ENCODE measurements around the gene ELAVL4. TPM values are rescaled to one million over a fixed set of nuclear protein-coding genes. Genes with fewer than 3 reads are reported as not detected.

ELAVL4 gene
- polyA plus RNA-seq, 1 experiment = not detected

- ChIA-PET CTCF (no interaction called here), POLR2A (no interaction called here)
- no peak for DNase-seq (ENCODE audit: low read depth)
- TF ChIP-seq, protein P1, sequence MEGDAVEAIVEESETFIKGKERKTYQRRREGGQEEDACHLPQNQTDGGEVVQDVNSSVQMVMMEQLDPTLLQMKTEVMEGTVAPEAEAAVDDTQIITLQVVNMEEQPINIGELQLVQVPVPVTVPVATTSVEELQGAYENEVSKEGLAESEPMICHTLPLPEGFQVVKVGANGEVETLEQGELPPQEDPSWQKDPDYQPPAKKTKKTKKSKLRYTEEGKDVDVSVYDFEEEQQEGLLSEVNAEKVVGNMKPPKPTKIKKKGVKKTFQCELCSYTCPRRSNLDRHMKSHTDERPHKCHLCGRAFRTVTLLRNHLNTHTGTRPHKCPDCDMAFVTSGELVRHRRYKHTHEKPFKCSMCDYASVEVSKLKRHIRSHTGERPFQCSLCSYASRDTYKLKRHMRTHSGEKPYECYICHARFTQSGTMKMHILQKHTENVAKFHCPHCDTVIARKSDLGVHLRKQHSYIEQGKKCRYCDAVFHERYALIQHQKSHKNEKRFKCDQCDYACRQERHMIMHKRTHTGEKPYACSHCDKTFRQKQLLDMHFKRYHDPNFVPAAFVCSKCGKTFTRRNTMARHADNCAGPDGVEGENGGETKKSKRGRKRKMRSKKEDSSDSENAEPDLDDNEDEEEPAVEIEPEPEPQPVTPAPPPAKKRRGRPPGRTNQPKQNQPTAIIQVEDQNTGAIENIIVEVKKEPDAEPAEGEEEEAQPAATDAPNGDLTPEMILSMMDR (IDR thresholded peaks at IDR 0.05; ENCODE audit: insufficient read depth, low read depth, low read length) = no peak
- Histone ChIP-seq H3K4me3 (ENCODE audit: low read depth, low read length) (no peak overlapping the region), H3K36me3 (ENCODE audit: control insufficient read depth, insufficient read depth, low read length) (no peaks in the 10 kb centered on the region), H3K27me3 (ENCODE audit: control insufficient read depth, insufficient read depth, low read length) (no peaks in the 10 kb centered on the region)
These were observed 23.7 kb downstream of the ELAVL4 start for GRCh38 chr1:50132347-50132894.

DNA sequence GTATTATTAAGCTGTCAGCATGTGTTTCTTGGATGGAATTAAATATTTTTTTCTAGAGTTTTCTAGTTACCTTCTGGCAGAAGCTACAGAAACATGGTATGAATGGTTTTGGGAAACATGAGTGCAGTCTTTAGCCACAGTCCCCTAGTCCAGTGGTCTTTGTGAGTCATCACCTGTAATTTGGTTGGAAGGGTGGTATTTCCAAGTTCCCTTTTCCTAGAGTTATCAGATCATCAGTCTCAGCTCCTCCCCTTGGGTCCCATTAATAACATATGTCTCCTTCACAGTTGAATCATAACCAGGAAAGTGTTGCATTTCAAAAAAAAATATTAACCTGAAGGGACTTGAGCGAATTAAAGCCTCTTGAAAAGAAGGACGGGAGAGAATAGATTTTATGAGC lies 27.0 kb downstream of the ELAVL4 start:
- Histone ChIP-seq H3K36me3 (ENCODE audit: control insufficient read depth, insufficient read depth, low read length) (no peaks in the 10 kb centered on the region), H3K27me3 (ENCODE audit: control insufficient read depth, insufficient read depth, low read length) (no peaks in the 10 kb centered on the region), H3K4me3 (ENCODE audit: low read depth, low read length) (no peak overlapping the region)
- POLR2A ChIA-PET = no interaction called here
- TF ChIP-seq, protein P1 (IDR thresholded peaks at IDR 0.05; ENCODE audit: insufficient read depth, low read depth, low read length) = no peak
- CTCF ChIA-PET = no interaction called here
- DNase-seq (ENCODE audit: low read depth) = no peak

DNA sequence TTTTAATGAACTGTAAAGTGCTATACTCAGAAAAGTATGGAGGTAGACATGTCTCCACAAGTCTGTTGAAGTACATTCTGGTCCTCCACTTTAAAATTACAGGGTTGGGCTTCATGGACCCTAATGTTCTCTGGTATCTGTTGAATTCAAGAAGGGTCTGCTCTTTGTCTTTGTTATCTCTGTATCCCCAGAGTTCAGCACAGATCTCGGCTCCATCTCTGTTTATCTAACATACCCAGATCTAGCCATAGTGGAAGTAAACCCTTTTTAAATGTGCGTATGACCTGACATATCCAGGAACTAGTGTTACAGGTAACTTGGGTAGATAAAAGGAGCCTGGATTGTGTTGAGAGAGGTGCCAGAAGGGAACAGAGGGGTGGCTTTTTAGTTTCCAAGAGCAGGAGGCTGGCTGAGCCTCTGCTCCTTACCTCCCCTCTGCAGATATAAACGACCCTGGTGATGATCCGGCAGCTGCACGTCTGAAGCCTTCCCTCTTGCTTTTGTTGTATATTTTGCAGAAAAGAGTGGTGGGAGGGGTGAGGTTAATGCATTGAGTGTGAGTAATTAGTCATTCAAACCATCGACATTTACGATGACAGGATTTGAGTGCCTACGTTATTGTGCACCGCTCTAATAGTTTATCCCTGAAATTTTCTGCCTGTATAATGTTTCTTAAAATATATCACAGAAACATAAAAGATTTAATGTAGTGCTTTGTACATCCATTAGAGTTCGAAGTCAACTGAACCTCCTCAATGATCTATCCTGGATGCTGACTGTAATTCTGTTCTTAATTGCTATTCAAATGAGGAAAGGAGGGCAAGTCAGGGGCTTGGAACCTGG lies 30.8 kb downstream of the ELAVL4 start:
- Histone ChIP-seq H3K36me3 (ENCODE audit: control insufficient read depth, insufficient read depth, low read length) (no peaks in the 10 kb centered on the region), H3K27me3 (ENCODE audit: control insufficient read depth, insufficient read depth, low read length) (no peaks in the 10 kb centered on the region), H3K4me3 (ENCODE audit: low read depth, low read length) (no peak overlapping the region)
- TF ChIP-seq, protein P1 (IDR thresholded peaks at IDR 0.05; ENCODE audit: insufficient read depth, low read depth, low read length) = no peak
- DNase-seq (ENCODE audit: low read depth) = no peak
- POLR2A ChIA-PET = no interaction called here
- CTCF ChIA-PET = no interaction called here

GRCh38 chr1:50140182-50140447 lies 31.4 kb downstream of the ELAVL4 start:
- H3K27me3 ChIP-seq (ENCODE audit: control insufficient read depth, insufficient read depth, low read length) = no peaks in the 10 kb centered on the region
- ChIA-PET POLR2A (no interaction called here), CTCF (no interaction called here)
- no peak overlapping the region for H3K4me3 ChIP-seq (ENCODE audit: low read depth, low read length)
- H3K36me3 ChIP-seq (ENCODE audit: control insufficient read depth, insufficient read depth, low read length) = no peaks in the 10 kb centered on the region
- TF ChIP-seq, protein P1 (IDR thresholded peaks at IDR 0.05; ENCODE audit: insufficient read depth, low read depth, low read length) = no peak
- DNase-seq (ENCODE audit: low read depth) = no peak

DNA sequence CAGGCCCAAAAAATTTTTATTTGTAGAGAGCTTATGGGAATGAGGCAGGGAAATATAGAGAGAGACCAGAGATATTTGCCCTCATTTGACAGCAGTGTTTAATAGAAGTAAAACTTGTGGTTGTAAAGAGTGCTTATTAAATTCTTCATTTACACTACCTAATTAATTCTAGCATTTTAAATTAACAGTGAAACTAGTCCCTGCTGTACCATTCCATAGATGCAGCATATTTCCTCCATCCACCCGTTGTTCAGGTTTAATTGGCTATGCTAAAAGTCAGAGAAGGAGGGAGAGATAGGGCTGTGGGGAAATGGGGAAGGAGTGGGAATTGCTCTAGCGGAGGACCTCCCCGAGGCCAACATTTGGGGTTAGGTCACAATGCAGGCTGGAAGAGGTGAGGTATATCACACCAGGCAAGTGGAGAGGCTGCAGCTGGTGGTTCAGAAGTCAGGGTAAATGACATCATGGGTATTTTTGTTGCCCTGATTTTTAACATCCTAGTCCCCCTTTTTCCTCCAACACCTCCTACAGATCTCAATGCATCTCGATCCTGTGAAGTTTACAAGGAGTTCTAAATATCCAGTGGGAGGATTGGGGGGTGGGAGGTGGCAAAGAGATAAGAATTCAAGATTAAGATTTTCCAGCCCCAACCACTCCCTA lies 38.6 kb downstream of the ELAVL4 start:
- Histone ChIP-seq H3K4me3 (ENCODE audit: low read depth, low read length) (no peak overlapping the region), H3K36me3 (ENCODE audit: control insufficient read depth, insufficient read depth, low read length) (no peaks in the 10 kb centered on the region), H3K27me3 (ENCODE audit: control insufficient read depth, insufficient read depth, low read length) (no peaks in the 10 kb centered on the region)
- ChIA-PET POLR2A (no interaction called here), CTCF (no interaction called here)
- no peak for DNase-seq (ENCODE audit: low read depth)
- TF ChIP-seq, protein P1 (IDR thresholded peaks at IDR 0.05; ENCODE audit: insufficient read depth, low read depth, low read length) = no peak
